Stomach (tissue), 4 donors: ENCODE data around the gene CADM4.

ENCODE experiments used
- EP300 ChIP-seq: sonication (generic); formaldehyde crosslinking; IDR thresholded peaks from one replicate; pipeline ENCODE4 v1.6.1; 2017; ENCODE audit warnings: antibody characterized with exemption
- POLR2AphosphoS5 ChIP-seq, 3 donors: sonication (generic); formaldehyde crosslinking; IDR thresholded peaks; one replicate each; pipeline ENCODE4 v1.6.1; 2016; ENCODE audit warnings: antibody characterized with exemption in 3 of 3
- TF ChIP-seq, protein P1 (sequence below), 7 experiments: fragments of 450-650 bp in 4 of 7; fragments of 200-600 bp in 3 of 7; sonication (generic) in 3 of 7; IDR thresholded peaks; one replicate each; pipeline ENCODE4 v1.5.1; 2016 to 2019; ENCODE audit warnings: antibody characterized with exemption in 7 of 7, control low read depth in 2 of 7, mild to moderate bottlenecking in 1 of 7

DNA sequence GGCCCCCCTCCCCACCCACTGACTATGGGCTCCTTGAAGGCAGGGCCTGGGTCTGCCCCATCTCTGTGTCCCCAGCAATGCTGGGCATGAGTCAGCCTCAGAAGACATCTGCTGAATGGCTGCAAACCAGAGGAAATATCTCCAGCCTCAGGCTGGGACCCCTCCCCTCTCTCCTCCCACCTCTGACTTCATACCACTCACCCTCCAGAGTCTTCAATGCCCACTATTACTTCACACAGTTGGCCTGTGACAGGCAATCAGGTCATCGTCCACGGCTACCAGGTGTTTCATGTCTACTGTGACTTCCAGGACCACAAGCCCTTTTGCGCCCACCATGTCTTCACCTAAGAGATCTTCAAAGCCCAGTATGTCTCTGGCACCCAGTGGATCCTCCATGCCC, 27.9 kb downstream of the CADM4 start, which contains the start of gene SRRM5:
- TF ChIP-seq POLR2AphosphoS5 (IDR thresholded peaks at IDR 0.05): no peak
- TF ChIP-seq, protein P1, sequence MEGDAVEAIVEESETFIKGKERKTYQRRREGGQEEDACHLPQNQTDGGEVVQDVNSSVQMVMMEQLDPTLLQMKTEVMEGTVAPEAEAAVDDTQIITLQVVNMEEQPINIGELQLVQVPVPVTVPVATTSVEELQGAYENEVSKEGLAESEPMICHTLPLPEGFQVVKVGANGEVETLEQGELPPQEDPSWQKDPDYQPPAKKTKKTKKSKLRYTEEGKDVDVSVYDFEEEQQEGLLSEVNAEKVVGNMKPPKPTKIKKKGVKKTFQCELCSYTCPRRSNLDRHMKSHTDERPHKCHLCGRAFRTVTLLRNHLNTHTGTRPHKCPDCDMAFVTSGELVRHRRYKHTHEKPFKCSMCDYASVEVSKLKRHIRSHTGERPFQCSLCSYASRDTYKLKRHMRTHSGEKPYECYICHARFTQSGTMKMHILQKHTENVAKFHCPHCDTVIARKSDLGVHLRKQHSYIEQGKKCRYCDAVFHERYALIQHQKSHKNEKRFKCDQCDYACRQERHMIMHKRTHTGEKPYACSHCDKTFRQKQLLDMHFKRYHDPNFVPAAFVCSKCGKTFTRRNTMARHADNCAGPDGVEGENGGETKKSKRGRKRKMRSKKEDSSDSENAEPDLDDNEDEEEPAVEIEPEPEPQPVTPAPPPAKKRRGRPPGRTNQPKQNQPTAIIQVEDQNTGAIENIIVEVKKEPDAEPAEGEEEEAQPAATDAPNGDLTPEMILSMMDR (IDR thresholded peaks at IDR 0.05): no peak
- no peak for TF ChIP-seq EP300
